Measurements from ENCODE around the gene OBSCN.

DNA sequence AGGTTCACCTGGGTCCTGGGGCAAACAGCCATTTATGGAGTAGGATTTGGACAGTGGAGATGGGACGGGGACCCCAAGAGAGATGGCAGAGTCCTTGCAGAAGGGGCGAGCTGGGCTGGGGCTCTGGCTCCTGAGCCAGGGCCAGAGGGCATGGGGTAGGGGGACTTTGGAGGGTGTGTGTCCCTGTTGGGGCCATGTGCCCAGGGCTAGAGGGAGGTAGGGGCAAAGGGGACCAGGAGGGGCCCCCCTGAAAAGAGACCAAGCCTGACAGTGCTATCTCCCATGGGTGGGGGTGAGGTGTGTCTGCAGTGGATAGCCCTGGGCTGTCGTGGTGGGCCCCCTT is 106.4 kb downstream of the OBSCN start:
- no peak for TF ChIP-seq EZH2 (IDR thresholded peaks at IDR 0.05; ENCODE audit: insufficient read depth, poor library complexity, severe bottlenecking)
- TF ChIP-seq EZH2phosphoT487 (IDR thresholded peaks at IDR 0.05; ENCODE audit: insufficient read depth, low read depth), result no peak
